Activated CD4-positive, alpha-beta T cell treated with anti-CD3 and anti-CD28 coated beads for 36 hours (primary cell): ENCODE data around the gene KAZN. TPM values are rescaled to one million over a fixed set of nuclear protein-coding genes. Genes with fewer than 3 reads are reported as not detected.

Experiments used
- ATAC-seq: fragments of 200-7000 bp; cut with Tn5 transposase; one replicate; pipeline ENCODE4 v1.10.0; 2021; ENCODE audit warnings: mild to moderate bottlenecking, moderate library complexity
- CTCF ChIA-PET: fragments of 350-600 bp; sonication (Branson Sonifier 250); formaldehyde crosslinking; loops from one replicate; lab custom pipeline; 2021; ENCODE audit warnings: antibody characterized with exemption; lab: Charles Lee
- POLR2A ChIA-PET: fragments of 350-600 bp; sonication (Branson Sonifier 250); formaldehyde crosslinking; loops from one replicate; lab custom pipeline; 2021; ENCODE audit warnings: antibody characterized with exemption, inconsistent platforms; lab: Charles Lee
- DNase-seq: peaks from one replicate; pipeline ENCODE4 v3.0.0-alpha.2; 2020
- H3K27ac Mint-ChIP-seq: one replicate; pipeline ENCODE4 v1.8.0; 2021; ENCODE audit warnings: mixed read lengths
- H3K27me3 Mint-ChIP-seq: one replicate; pipeline ENCODE4 v1.8.0; 2021; ENCODE audit warnings: mixed read lengths
- H3K36me3 Mint-ChIP-seq: one replicate; pipeline ENCODE4 v1.8.0; 2021; ENCODE audit warnings: low read depth, mixed read lengths
- H3K4me1 Mint-ChIP-seq: one replicate; pipeline ENCODE4 v1.8.0; 2021; ENCODE audit warnings: mixed read lengths
- H3K4me3 Mint-ChIP-seq: one replicate; pipeline ENCODE4 v1.8.0; 2021; ENCODE audit warnings: mild to moderate bottlenecking, moderate library complexity, mixed read lengths
- H3K9me3 Mint-ChIP-seq: one replicate; pipeline ENCODE4 v1.8.0; 2021; ENCODE audit warnings: low read depth, mixed read lengths
- intact Hi-C, 2 experiments: fragments of 100-400 bp; cut with DNase I in 1 of 2; cut with micrococcal nuclease in 1 of 2; formaldehyde crosslinking; loops; one replicate each; pipeline versions ENCODE4 v1.14.2 to v1.15.1; 2022 to 2024; cut with DNase I, micrococcal nuclease
- total RNA-seq, 2 experiments: library from RNA; stranded (reverse); gene quantifications; one replicate each; pipeline ENCODE4 v1.2.3, GENCODE V29; 2021

Gene KAZN
- total RNA-seq, 2 experiments from 2014 or later: 0.89 to 0.90 TPM

GRCh38 chr1:15023205-15023604 is 424.7 kb downstream of the KAZN start:
- CTCF ChIA-PET: interaction anchor here (1.0 kb wide), 1 partner anchor 19 kb away, joined by 4 read pairs; no protein-coding TSS in a partner anchor
- no peaks in the 10 kb centered on the region for H3K36me3 Mint-ChIP-seq
- H3K9me3 Mint-ChIP-seq: no peaks in the 10 kb centered on the region
- no peak overlapping the region for H3K4me3 Mint-ChIP-seq
- intact Hi-C loops: loop anchor here in 1 of 2 experiments (10.0 kb wide), 1 partner anchor 928 kb away; no protein-coding TSS in a partner anchor
- POLR2A ChIA-PET: no interaction called here
- no peaks in the 10 kb centered on the region for H3K27me3 Mint-ChIP-seq
- ATAC-seq (no peak), DNase-seq (no peak)
- no peak overlapping the region for H3K27ac Mint-ChIP-seq
- no peaks in the 10 kb centered on the region for H3K4me1 Mint-ChIP-seq

- CTCF ChIA-PET: no interaction called here
- H3K4me1 Mint-ChIP-seq: no peaks in the 10 kb centered on the region
- no peak overlapping the region for H3K4me3 Mint-ChIP-seq
- DNase-seq (no peak), ATAC-seq (no peak)
- H3K36me3 Mint-ChIP-seq: no peaks in the 10 kb centered on the region
- intact Hi-C loops: loop anchor here in 1 of 2 experiments (10.0 kb wide), 1 partner anchor 929 kb away; no protein-coding TSS in a partner anchor
- no peaks in the 10 kb centered on the region for H3K9me3 Mint-ChIP-seq
- no peak overlapping the region for H3K27ac Mint-ChIP-seq
- POLR2A ChIA-PET: no interaction called here
- no peaks in the 10 kb centered on the region for H3K27me3 Mint-ChIP-seq
These were observed 425.5 kb downstream of the KAZN start for GRCh38 chr1:15023976-15024375.

- Mint-ChIP-seq H3K9me3 (no peaks in the 10 kb centered on the region), H3K4me1 (no peaks in the 10 kb centered on the region), H3K27ac (no peak overlapping the region), H3K36me3 (no peaks in the 10 kb centered on the region), H3K27me3 (no peaks in the 10 kb centered on the region), H3K4me3 (no peak overlapping the region)
- ChIA-PET POLR2A (no interaction called here), CTCF (interaction anchor here (0.8 to 2.5 kb wide), 5 partner anchors 12 to 28 kb away, joined by 3 to 7 read pairs (median 4); no protein-coding TSS in a partner anchor)
- no peak for DNase-seq
- intact Hi-C loops: loop anchor here in 1 of 2 experiments (2.0 to 10.0 kb wide), 3 partner anchors 101 to 931 kb away; no protein-coding TSS in a partner anchor
- no peak for ATAC-seq
These were observed 427.6 kb downstream of the KAZN start for GRCh38 chr1:15026117-15026489.

GRCh38 chr1:15027515-15027986 is 429.1 kb downstream of the KAZN start:
- Mint-ChIP-seq H3K4me1 (no peaks in the 10 kb centered on the region), H3K27ac (no peak overlapping the region), H3K4me3 (no peak overlapping the region), H3K36me3 (no peaks in the 10 kb centered on the region), H3K9me3 (no peaks in the 10 kb centered on the region), H3K27me3 (no peaks in the 10 kb centered on the region)
- intact Hi-C loops: loop anchor here in 1 of 2 experiments (1.0 to 10.0 kb wide), 4 partner anchors 103 to 933 kb away; no protein-coding TSS in a partner anchor
- CTCF ChIA-PET: interaction anchor here (0.5 to 2.5 kb wide), 16 partner anchors 9 to 481 kb away, joined by 3 to 8 read pairs (median 4); no protein-coding TSS in a partner anchor
- ATAC-seq (no peak), DNase-seq (peak; percentile 66)
- POLR2A ChIA-PET: no interaction called here

- DNase-seq (no peak), ATAC-seq (no peak)
- ChIA-PET POLR2A (no interaction called here), CTCF (interaction anchor here (0.7 to 2.5 kb wide), 14 partner anchors 8 to 482 kb away, joined by 3 to 8 read pairs (median 4); no protein-coding TSS in a partner anchor)
- Mint-ChIP-seq H3K9me3 (no peaks in the 10 kb centered on the region), H3K36me3 (no peaks in the 10 kb centered on the region), H3K4me3 (no peak overlapping the region), H3K27me3 (no peaks in the 10 kb centered on the region), H3K27ac (no peak overlapping the region), H3K4me1 (no peaks in the 10 kb centered on the region)
- intact Hi-C loops: loop anchor here in 1 of 2 experiments (10.0 kb wide), 1 partner anchor 933 kb away; no protein-coding TSS in a partner anchor
These were observed 429.6 kb downstream of the KAZN start for GRCh38 chr1:15028102-15028501.

GRCh38 chr1:15028616-15029015 is 430.1 kb downstream of the KAZN start:
- POLR2A ChIA-PET: no interaction called here
- DNase-seq (no peak), ATAC-seq (no peak)
- H3K36me3 Mint-ChIP-seq: no peaks in the 10 kb centered on the region
- CTCF ChIA-PET: interaction anchor here (0.7 to 1.8 kb wide), 5 partner anchors 8 to 349 kb away, joined by 3 to 8 read pairs (median 5); no protein-coding TSS in a partner anchor
- no peaks in the 10 kb centered on the region for H3K27me3 Mint-ChIP-seq
- peaks cover 3% of the 10 kb centered on the region for H3K4me1 Mint-ChIP-seq
- no peaks in the 10 kb centered on the region for H3K9me3 Mint-ChIP-seq
- H3K27ac Mint-ChIP-seq: no peak overlapping the region
- intact Hi-C loops: loop anchor here in 1 of 2 experiments (10.0 kb wide), 1 partner anchor 934 kb away; no protein-coding TSS in a partner anchor
- H3K4me3 Mint-ChIP-seq: no peak overlapping the region

GRCh38 chr1:15029036-15029435 is 430.6 kb downstream of the KAZN start:
- intact Hi-C loops: loop anchor here in 1 of 2 experiments (10.0 kb wide), 1 partner anchor 934 kb away; no protein-coding TSS in a partner anchor

GRCh38 chr1:15029786-15030185 is 431.3 kb downstream of the KAZN start:
- DNase-seq (no peak), ATAC-seq (no peak)
- intact Hi-C loops: loop anchor here in 1 of 2 experiments (10.0 kb wide), 1 partner anchor 935 kb away; no protein-coding TSS in a partner anchor
- Mint-ChIP-seq H3K9me3 (no peaks in the 10 kb centered on the region), H3K36me3 (no peaks in the 10 kb centered on the region), H3K4me3 (no peak overlapping the region), H3K4me1 (peaks cover 9% of the 10 kb centered on the region), H3K27ac (no peak overlapping the region), H3K27me3 (no peaks in the 10 kb centered on the region)
- ChIA-PET CTCF (interaction anchor here (0.7 kb wide), 2 partner anchors 26 to 37 kb away, joined by 3 to 5 read pairs; no protein-coding TSS in a partner anchor), POLR2A (no interaction called here)

More at GRCh38 chr1:15029036-15029435, 430.6 kb downstream of the KAZN start:
- CTCF ChIA-PET: interaction anchor here (0.7 to 1.5 kb wide), 3 partner anchors 12 to 37 kb away, joined by 4 to 5 read pairs (median 5); no protein-coding TSS in a partner anchor
- Mint-ChIP-seq H3K27ac (no peak overlapping the region), H3K4me3 (no peak overlapping the region), H3K4me1 (peaks cover 7% of the 10 kb centered on the region), H3K9me3 (no peaks in the 10 kb centered on the region), H3K36me3 (no peaks in the 10 kb centered on the region), H3K27me3 (no peaks in the 10 kb centered on the region)
- DNase-seq: no peak
- POLR2A ChIA-PET: no interaction called here
- no peak for ATAC-seq

GRCh38 chr1:15031251-15031933 is 432.9 kb downstream of the KAZN start:
- no peaks in the 10 kb centered on the region for H3K27me3 Mint-ChIP-seq
- no peak for ATAC-seq

GRCh38 chr1:15033264-15033663 is 434.8 kb downstream of the KAZN start:
- intact Hi-C loops: no loop called here
- no peak overlapping the region for H3K4me3 Mint-ChIP-seq

More at GRCh38 chr1:15031251-15031933, 432.9 kb downstream of the KAZN start:
- H3K9me3 Mint-ChIP-seq: no peaks in the 10 kb centered on the region
- intact Hi-C loops: no loop called here
- DNase-seq: no peak
- no peaks in the 10 kb centered on the region for H3K36me3 Mint-ChIP-seq
- no peak overlapping the region for H3K4me3 Mint-ChIP-seq
- ChIA-PET CTCF (no interaction called here), POLR2A (no interaction called here)
- peaks cover 9% of the 10 kb centered on the region for H3K4me1 Mint-ChIP-seq
- H3K27ac Mint-ChIP-seq: no peak overlapping the region

GRCh38 chr1:15034656-15035055 is 436.2 kb downstream of the KAZN start:
- H3K4me3 Mint-ChIP-seq: no peak overlapping the region
- no peaks in the 10 kb centered on the region for H3K27me3 Mint-ChIP-seq
- intact Hi-C loops: no loop called here

More at GRCh38 chr1:15033264-15033663, 434.8 kb downstream of the KAZN start:
- ATAC-seq (no peak), DNase-seq (no peak)
- Mint-ChIP-seq H3K27ac (no peak overlapping the region), H3K36me3 (no peaks in the 10 kb centered on the region), H3K27me3 (no peaks in the 10 kb centered on the region), H3K4me1 (peaks cover 9% of the 10 kb centered on the region), H3K9me3 (no peaks in the 10 kb centered on the region)
- CTCF ChIA-PET: no interaction called here
- POLR2A ChIA-PET: no interaction called here

More at GRCh38 chr1:15034656-15035055, 436.2 kb downstream of the KAZN start:
- DNase-seq (no peak), ATAC-seq (no peak)
- Mint-ChIP-seq H3K36me3 (no peaks in the 10 kb centered on the region), H3K4me1 (peaks cover 9% of the 10 kb centered on the region), H3K9me3 (no peaks in the 10 kb centered on the region), H3K27ac (no peak overlapping the region)
- POLR2A ChIA-PET: no interaction called here
- CTCF ChIA-PET: no interaction called here
